ENCODE results near the gene CREB1. TPM values are rescaled to one million over a fixed set of nuclear protein-coding genes. Genes with fewer than 3 reads are reported as not detected.

CREB1 gene
- total and polyA plus RNA-seq, 2 donors (not counting 1 experiment from before 2014, with no cell fraction given), result 42.5 to 156 TPM

DNA sequence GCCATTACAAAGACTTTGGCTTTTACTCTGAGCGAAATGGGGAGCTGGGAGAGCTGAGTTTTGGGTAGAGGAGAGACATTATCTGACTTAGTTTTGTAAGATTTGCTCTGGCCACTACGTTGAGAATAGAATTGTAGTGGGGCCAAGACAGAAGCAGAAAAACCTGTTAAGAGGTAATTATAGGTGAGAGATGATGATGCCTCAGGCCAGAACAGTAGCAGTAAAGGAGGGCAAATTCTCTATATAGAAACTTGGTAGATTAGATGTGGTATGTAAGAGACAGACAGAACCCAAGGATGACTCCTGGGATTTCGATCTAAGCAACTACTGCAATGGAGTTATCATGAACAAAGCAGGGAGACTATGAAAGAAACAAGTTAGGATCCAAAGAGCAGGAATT lies 17.4 kb upstream of the CREB1 start:
- 87% methylated on average over 2 of the region's 3 CpGs for WGBS (ENCODE audit: insufficient coverage)
- intact Hi-C loops (cut with micrococcal nuclease), result no loop called here
- POLR2A ChIA-PET, result no interaction called here

DNA sequence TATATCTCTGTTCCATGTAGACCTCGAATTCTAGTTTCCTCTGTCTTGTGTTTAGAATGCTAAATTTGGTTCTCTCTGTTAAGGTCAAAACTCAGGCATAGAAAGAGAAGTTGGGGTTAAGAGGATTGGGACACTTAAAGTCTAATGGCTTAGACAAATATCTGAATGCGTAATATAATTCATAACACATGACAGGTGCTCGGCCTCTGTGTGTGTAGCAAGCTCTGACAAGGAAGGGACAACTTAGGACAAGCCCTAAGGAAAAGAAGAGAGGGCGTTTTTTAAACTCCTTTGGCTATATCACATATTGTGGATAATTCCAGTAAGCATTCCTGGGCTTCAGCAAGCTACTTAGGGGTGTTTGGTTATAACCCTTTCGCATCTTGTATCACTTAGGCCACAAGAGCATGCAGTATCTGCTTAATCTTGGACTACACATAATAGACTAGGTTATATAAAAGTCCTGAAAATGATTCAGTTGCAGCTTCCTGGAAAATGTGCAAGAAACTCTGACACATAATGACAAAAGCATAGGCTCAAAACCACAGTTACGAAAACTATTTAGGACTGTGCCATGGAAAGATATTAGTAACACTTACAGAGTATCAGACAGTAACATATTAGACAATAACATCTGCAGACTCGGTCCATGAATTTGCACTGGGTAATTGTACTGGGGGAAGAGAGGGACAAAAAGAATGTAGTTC lies 16.1 kb upstream of the CREB1 start:
- POLR2A ChIA-PET, result no interaction called here
- intact Hi-C loops (cut with micrococcal nuclease), result no loop called here

More for the DNA sequence above, 17.4 kb upstream of the CREB1 start:
- Mint-ChIP-seq H3K9me3 (ENCODE audit: insufficient read depth) (no peaks in the 10 kb centered on the region), H3K27ac (no peak overlapping the region), H3K27me3 (no peaks in the 10 kb centered on the region), H3K4me3 (no peak overlapping the region), H3K4me1 (no peaks in the 10 kb centered on the region)
- ATAC-seq (ENCODE audit: low read depth) (no peak), DNase-seq (no peak)
- Histone ChIP-seq H3K27me3 (replicated peaks in 1 of 4; ENCODE audit: control extremely low read depth in 1 of 4, control insufficient read depth in 3 of 4, insufficient read depth in 4 of 4, low read length in 3 of 4) (no peaks in the 10 kb centered on the region), H3K9ac (ENCODE audit: low read length) (no peak overlapping the region), H3K27ac (ENCODE audit: low read length in 2 of 2) (no peak overlapping the region), H4K20me1 (ENCODE audit: control insufficient read depth, insufficient read depth, low read length, poor library complexity, severe bottlenecking) (no peaks in the 10 kb centered on the region), H3K4me3 (ENCODE audit: control extremely low read depth in 1 of 5, extremely low read depth in 1 of 5, insufficient read depth in 1 of 5, low read depth in 2 of 5, low read length in 4 of 5) (no peak overlapping the region), H3K36me3 (replicated peaks in 1 of 2; ENCODE audit: control extremely low read depth in 1 of 2, control insufficient read depth in 1 of 2, extremely low read depth in 1 of 2, insufficient read depth in 2 of 2, low read length in 1 of 2) (no peaks in the 10 kb centered on the region), H3K4me2 (replicated peaks; ENCODE audit: low read depth, low read length, poor library complexity, severe bottlenecking) (no peak overlapping the region), H3K4me1 (ENCODE audit: control insufficient read depth in 2 of 2, insufficient read depth in 2 of 2, low read length in 2 of 2) (no peaks in the 10 kb centered on the region), H3K79me2 (ENCODE audit: control insufficient read depth, insufficient read depth, low read length) (no peaks in the 10 kb centered on the region), H2AFZ (ENCODE audit: insufficient read depth, low read depth, low read length, poor library complexity, severe bottlenecking) (no peak overlapping the region), H3K9me3 (ENCODE audit: control extremely low read depth in 1 of 3, control insufficient read depth in 2 of 3, insufficient read depth in 1 of 3, low read length in 2 of 3) (peaks cover 0 to 2% (median 0%) of the 10 kb centered on the region in 3 donors)
- CTCF ChIA-PET, result interaction anchor here (1.2 kb wide), 1 partner anchor 9 kb away, joined by 4 read pairs; no protein-coding TSS in a partner anchor
- TF ChIP-seq EZH2 (IDR thresholded peaks at IDR 0.05; ENCODE audit: borderline replicate concordance, insufficient read depth, low read depth, low read length, poor library complexity, severe bottlenecking), result no peak

More for the DNA sequence above, 16.1 kb upstream of the CREB1 start:
- Histone ChIP-seq H3K4me2 (replicated peaks; ENCODE audit: low read depth, low read length, poor library complexity, severe bottlenecking) (no peak overlapping the region), H3K79me2 (ENCODE audit: control insufficient read depth, insufficient read depth, low read length) (no peaks in the 10 kb centered on the region), H3K36me3 (replicated peaks in 1 of 2; ENCODE audit: control extremely low read depth in 1 of 2, control insufficient read depth in 1 of 2, extremely low read depth in 1 of 2, insufficient read depth in 2 of 2, low read length in 1 of 2) (no peaks in the 10 kb centered on the region), H4K20me1 (ENCODE audit: control insufficient read depth, insufficient read depth, low read length, poor library complexity, severe bottlenecking) (no peaks in the 10 kb centered on the region), H3K9me3 (ENCODE audit: control extremely low read depth in 1 of 3, control insufficient read depth in 2 of 3, insufficient read depth in 1 of 3, low read length in 2 of 3) (no peaks in the 10 kb centered on the region), H3K4me3 (ENCODE audit: control extremely low read depth in 1 of 5, extremely low read depth in 1 of 5, insufficient read depth in 1 of 5, low read depth in 2 of 5, low read length in 4 of 5) (no peak overlapping the region), H3K27ac (ENCODE audit: low read length in 2 of 2) (no peak overlapping the region), H3K9ac (ENCODE audit: low read length) (no peak overlapping the region), H3K4me1 (ENCODE audit: control insufficient read depth in 2 of 2, insufficient read depth in 2 of 2, low read length in 2 of 2) (no peaks in the 10 kb centered on the region), H2AFZ (ENCODE audit: insufficient read depth, low read depth, low read length, poor library complexity, severe bottlenecking) (no peak overlapping the region), H3K27me3 (replicated peaks in 1 of 4; ENCODE audit: control extremely low read depth in 1 of 4, control insufficient read depth in 3 of 4, insufficient read depth in 4 of 4, low read length in 3 of 4) (no peaks in the 10 kb centered on the region)
- CTCF ChIA-PET, result no interaction called here
- TF ChIP-seq, protein P1, sequence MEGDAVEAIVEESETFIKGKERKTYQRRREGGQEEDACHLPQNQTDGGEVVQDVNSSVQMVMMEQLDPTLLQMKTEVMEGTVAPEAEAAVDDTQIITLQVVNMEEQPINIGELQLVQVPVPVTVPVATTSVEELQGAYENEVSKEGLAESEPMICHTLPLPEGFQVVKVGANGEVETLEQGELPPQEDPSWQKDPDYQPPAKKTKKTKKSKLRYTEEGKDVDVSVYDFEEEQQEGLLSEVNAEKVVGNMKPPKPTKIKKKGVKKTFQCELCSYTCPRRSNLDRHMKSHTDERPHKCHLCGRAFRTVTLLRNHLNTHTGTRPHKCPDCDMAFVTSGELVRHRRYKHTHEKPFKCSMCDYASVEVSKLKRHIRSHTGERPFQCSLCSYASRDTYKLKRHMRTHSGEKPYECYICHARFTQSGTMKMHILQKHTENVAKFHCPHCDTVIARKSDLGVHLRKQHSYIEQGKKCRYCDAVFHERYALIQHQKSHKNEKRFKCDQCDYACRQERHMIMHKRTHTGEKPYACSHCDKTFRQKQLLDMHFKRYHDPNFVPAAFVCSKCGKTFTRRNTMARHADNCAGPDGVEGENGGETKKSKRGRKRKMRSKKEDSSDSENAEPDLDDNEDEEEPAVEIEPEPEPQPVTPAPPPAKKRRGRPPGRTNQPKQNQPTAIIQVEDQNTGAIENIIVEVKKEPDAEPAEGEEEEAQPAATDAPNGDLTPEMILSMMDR (IDR thresholded peaks at IDR 0.05), result no peak
- no peak for TF ChIP-seq EZH2 (IDR thresholded peaks at IDR 0.05; ENCODE audit: borderline replicate concordance, insufficient read depth, low read depth, low read length, poor library complexity, severe bottlenecking)
- Mint-ChIP-seq H3K9me3 (ENCODE audit: insufficient read depth) (no peaks in the 10 kb centered on the region), H3K27me3 (no peaks in the 10 kb centered on the region), H3K27ac (no peak overlapping the region), H3K4me1 (no peaks in the 10 kb centered on the region), H3K4me3 (no peak overlapping the region)
- WGBS (ENCODE audit: insufficient coverage), result no CpG with 5 or more reads among the region's 7 CpGs
- no peak for ATAC-seq (ENCODE audit: low read depth)
- DNase-seq, result no peak

Measured in B cell (primary cell).